ENCODE measurements around the gene MED26. TPM values are rescaled to one million over a fixed set of nuclear protein-coding genes. Genes with fewer than 3 reads are reported as not detected.

Gene MED26
- total and polyA plus RNA-seq, 10 of the 15 experiments (the other 5 are each of a cell fraction or from before 2014, with no cell fraction given) = 1.1 to 21.4 (median 9.7) TPM

- DNase-seq (ENCODE audit: low read depth, low spot score) (peak; percentile 98), FAIRE-seq (peak; percentile 49), ATAC-seq (peak; percentile 55)
- RAD21 ChIA-PET (ENCODE audit: unreplicated experiment) = interaction anchor here (0.7 to 11.3 kb wide), 21 partner anchors 9 to 399 kb away, joined by 3 to 169 read pairs (median 4); partner anchors contain the start of genes FAM32A, MED26, SLC35E1 and TMEM38A
- Histone ChIP-seq H3K4me3 (peak overlapping the region; percentile 79), H4K20me1 (ENCODE audit: control insufficient read depth, insufficient read depth) (no peaks in the 10 kb centered on the region), H3K9ac (ENCODE audit: control insufficient read depth, insufficient read depth, low read length) (peak overlapping the region; percentile 99), H3K9me3 (replicated peaks; ENCODE audit: control insufficient read depth, insufficient read depth, low read length) (no peaks in the 10 kb centered on the region), H3K4me2 (ENCODE audit: control insufficient read depth, insufficient read depth) (peak overlapping the region; percentile 100), H3K36me3 (ENCODE audit: control insufficient read depth in 2 of 2, insufficient read depth in 2 of 2, low read length in 1 of 2) (peaks cover 9% of the 10 kb centered on the region in 2 experiments; a peak in 3 of 4 replicates), H3K4me1 (ENCODE audit: control insufficient read depth, insufficient read depth, low read length) (peaks cover 52% of the 10 kb centered on the region), H3K27ac (ENCODE audit: control insufficient read depth, insufficient read depth) (peak overlapping the region; percentile 99), H2AFZ (ENCODE audit: control insufficient read depth, low read depth, low read length) (no peak overlapping the region), H3K27me3 (replicated peaks in 1 of 2; ENCODE audit: control insufficient read depth in 2 of 2, insufficient read depth in 2 of 2, low read length in 1 of 2) (no peaks in the 10 kb centered on the region), H3K79me2 (ENCODE audit: control insufficient read depth, insufficient read depth, low read length) (peaks cover 96% of the 10 kb centered on the region)
- POLR2A ChIA-PET = interaction anchor here (0.6 to 13.1 kb wide), 24 partner anchors 9 to 1521 kb away, joined by 3 to 220 read pairs (median 7); partner anchors contain the start of genes CALR3, CHERP, MED26 and SLC35E1
- BruUV-seq (replicated peaks) = TSS peak; percentile 93
- 1% methylated on average over 15 of the region's 15 CpGs for whole genome bisulfite sequencing (ENCODE audit: insufficient coverage, insufficient replicate concordance, low lambda C conversion rate, missing lambda C conversion rate)
- in situ Hi-C loops (cut with MboI) (loop anchor here (5.0 to 25.0 kb wide), 2 partner anchors 43 to 1997 kb away; partner anchors contain the start of genes CLEC17A and MED26), intact Hi-C loops (cut with micrococcal nuclease; ENCODE audit: unreplicated experiment) (loop anchor here (2.0 to 5.0 kb wide), 3 partner anchors 140 to 507 kb away; partner anchors contain the start of genes HSH2D and TPM4)
- CTCF ChIA-PET = interaction anchor here (0.6 to 9.8 kb wide), 8 partner anchors 9 to 202 kb away, joined by 3 to 83 read pairs (median 5); partner anchors contain the start of gene MED26
- SMC1A ChIA-PET (ENCODE audit: uncharacterized antibody, unreplicated experiment) = interaction anchor here (0.7 to 10.9 kb wide), 19 partner anchors 9 to 493 kb away, joined by 3 to 164 read pairs (median 5); partner anchors contain the start of genes MED26, SLC35E1 and SMIM7
- TF ChIP-seq CBFB (IDR thresholded peaks at IDR 0.05; ENCODE audit: low read depth) (peak; percentile 46; the same call in 1 of the 2 replicates), TCF3 (IDR thresholded peaks at IDR 0.05; ENCODE audit: borderline replicate concordance, insufficient read depth, low read depth, low read length) (0 out of 2 replicates have a peak, but pooled peaks have one; percentile 11), YY1 (IDR thresholded peaks at IDR 0.05; ENCODE audit: low read depth, low read length) (peak; percentile 24), FOS (IDR thresholded peaks at IDR 0.05; ENCODE audit: borderline replicate concordance, extremely low read depth, insufficient read length) (no peak), SMAD5 (IDR thresholded peaks at IDR 0.05; ENCODE audit: low read depth) (peak; percentile 57; the same call in 1 of the 2 replicates), MEF2A (IDR thresholded peaks at IDR 0.05; ENCODE audit: insufficient read depth, low read depth, low read length) (0 out of 2 replicates have a peak, but pooled peaks have one; percentile 32), NR2C2 (IDR thresholded peaks at IDR 0.05; ENCODE audit: borderline replicate concordance, control insufficient read depth, insufficient read length, low read depth) (no peak), SPI1 (IDR thresholded peaks at IDR 0.05; ENCODE audit: borderline replicate concordance, insufficient read depth, low read depth, low read length) (peak; percentile 87), ETV6 (conservative IDR thresholded peaks at IDR 0.05 in 1 of 2, IDR thresholded peaks at IDR 0.05 in 1 of 2; ENCODE audit: borderline replicate concordance in 1 of 2, low read depth in 1 of 2) (no peak), IKZF2 (IDR thresholded peaks at IDR 0.05) (peak; percentile 90 to 91), SREBF1 (IDR thresholded peaks at IDR 0.05; ENCODE audit: low read length) (0 out of 2 replicates have a peak, but pooled peaks have one; percentile 40), POU2F2 (IDR thresholded peaks at IDR 0.05; ENCODE audit: borderline replicate concordance, low read depth, low read length) (peak; percentile 93), POLR2AphosphoS5 (IDR thresholded peaks at IDR 0.05; ENCODE audit: low read length) (peak; percentile 94), MLLT1 (IDR thresholded peaks at IDR 0.05) (peak; percentile 91), KLF5 (IDR thresholded peaks at IDR 0.05; ENCODE audit: partially characterized antibody) (peak; percentile 72), BCL11A (IDR thresholded peaks at IDR 0.05; ENCODE audit: low read depth, low read length) (0 out of 2 replicates have a peak, but pooled peaks have one; percentile 7)
- TF ChIP-seq, protein P1, sequence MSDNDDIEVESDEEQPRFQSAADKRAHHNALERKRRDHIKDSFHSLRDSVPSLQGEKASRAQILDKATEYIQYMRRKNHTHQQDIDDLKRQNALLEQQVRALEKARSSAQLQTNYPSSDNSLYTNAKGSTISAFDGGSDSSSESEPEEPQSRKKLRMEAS (IDR thresholded peaks at IDR 0.05; ENCODE audit: low read depth, low read length) = peak; percentile 95
- TF ChIP-seq, protein P2, sequence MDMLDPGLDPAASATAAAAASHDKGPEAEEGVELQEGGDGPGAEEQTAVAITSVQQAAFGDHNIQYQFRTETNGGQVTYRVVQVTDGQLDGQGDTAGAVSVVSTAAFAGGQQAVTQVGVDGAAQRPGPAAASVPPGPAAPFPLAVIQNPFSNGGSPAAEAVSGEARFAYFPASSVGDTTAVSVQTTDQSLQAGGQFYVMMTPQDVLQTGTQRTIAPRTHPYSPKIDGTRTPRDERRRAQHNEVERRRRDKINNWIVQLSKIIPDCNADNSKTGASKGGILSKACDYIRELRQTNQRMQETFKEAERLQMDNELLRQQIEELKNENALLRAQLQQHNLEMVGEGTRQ (IDR thresholded peaks at IDR 0.05; ENCODE audit: borderline replicate concordance, low read depth, low read length) = peak; percentile 14; the same call in 1 of the 2 replicates
Observed at GRCh38 chr19:16584248-16585093, 43.5 kb downstream of the MED26 start.

Measured in GM12878 (cell line).